Stimulated activated CD4-positive, alpha-beta T cell treated with anti-CD3 and anti-CD28 coated beads, TNF-alpha, amount 100 ng/mL, for 48 hours (primary cell): ENCODE data around the gene TBCB.
"Not testable (repeated sequence)": the region's sequence is repeated elsewhere in the genome, so short reads cannot be mapped to it uniquely, and the experiment has no call there.

Source experiments
- DNase-seq, 3 donors: peaks; one replicate each; pipeline ENCODE4 v3.0.0-alpha.2; 2020; ENCODE audit warnings: low read depth in 3 of 3

TBCB gene

GRCh38 chr19:36115453-36116343 lies at the start of gene TBCB:
Gene TBCB, plus strand, starts transcription at chr19:36115468. Its CDS starts 93 bp downstream, at chr19:36115561.
- peak in 2 of 3 donors; percentile 79 to 94 for DNase-seq

- DNase-seq: no peak
Observed at GRCh38 chr19:36067681-36068080, 47.6 kb upstream of the TBCB start.

GRCh38 chr19:36068810-36069499 lies 46.3 kb upstream of the TBCB start:
- DNase-seq: not testable (repeated sequence)

- no peak for DNase-seq
Observed at GRCh38 chr19:36072081-36072480, 43.2 kb upstream of the TBCB start.

- DNase-seq: no peak
Observed at GRCh38 chr19:36073121-36073876, 42.0 kb upstream of the TBCB start.

- no peak for DNase-seq
Observed at GRCh38 chr19:36079389-36079945, 35.8 kb upstream of the TBCB start.

GRCh38 chr19:36081385-36081784 lies 33.9 kb upstream of the TBCB start:
- DNase-seq: no peak

- no peak for DNase-seq
Observed at GRCh38 chr19:36081894-36082293, 33.4 kb upstream of the TBCB start.

GRCh38 chr19:36082916-36083315 lies 32.4 kb upstream of the TBCB start:
- no peak for DNase-seq

- DNase-seq: no peak
Observed at GRCh38 chr19:36084231-36085009, 30.8 kb upstream of the TBCB start.

GRCh38 chr19:36086326-36086725 lies 28.9 kb upstream of the TBCB start:
- no peak for DNase-seq

GRCh38 chr19:36089847-36090246 lies 25.4 kb upstream of the TBCB start:
- DNase-seq: no peak

GRCh38 chr19:36090910-36091695 lies 24.2 kb upstream of the TBCB start:
- DNase-seq: no peak

GRCh38 chr19:36092566-36092965 lies 22.7 kb upstream of the TBCB start:
- DNase-seq: no peak

- DNase-seq: peak in 1 of 3 donors; percentile 12
Observed at GRCh38 chr19:36093146-36093662, 22.1 kb upstream of the TBCB start.

- DNase-seq: no peak
Observed at GRCh38 chr19:36093687-36094086, 21.6 kb upstream of the TBCB start.

GRCh38 chr19:36097036-36097435 lies 18.2 kb upstream of the TBCB start:
- DNase-seq: no peak

GRCh38 chr19:36099166-36099785 lies 16.0 kb upstream of the TBCB start:
- no peak for DNase-seq

- no peak for DNase-seq
Observed at GRCh38 chr19:36100476-36100875, 14.8 kb upstream of the TBCB start.
